Keratinocyte (primary cell): ENCODE data around the gene PTPRN2. TPM values are rescaled to one million over a fixed set of nuclear protein-coding genes. Genes with fewer than 3 reads are reported as not detected.

Experiments
- DNase-seq: peaks from one replicate; pipeline ENCODE4 v3.0.0-alpha.2; 2011; ENCODE audit warnings: low read depth, missing footprints, low spot score
- FAIRE-seq: peaks from 2 replicates; lab custom pipeline; 2011; peaks lifted over from hg19 to GRCh38; lab: Jason Lieb, UNC
- H2AFZ ChIP-seq: 2 replicates; pipeline ENCODE4 v1.6.0; 2012; ENCODE audit warnings: low read length, control low read depth, inconsistent platforms; ENCODE audit not compliant: control insufficient read depth
- H3K27ac ChIP-seq: 2 replicates; pipeline ENCODE4 v1.5.1; 2011; ENCODE audit warnings: low read length; ENCODE audit not compliant: control insufficient read depth, insufficient read depth
- H3K27me3 ChIP-seq: 3 replicates; pipeline ENCODE4 v1.6.0; 2011; ENCODE audit warnings: low read length; ENCODE audit not compliant: control insufficient read depth, insufficient read depth; ENCODE audit errors: extremely low read depth
- H3K36me3 ChIP-seq, 2 experiments: 2 replicates in 1 of 2; 3 replicates in 1 of 2; pipeline ENCODE4 v1.5.1; 2011; ENCODE audit warnings: low read length in 2 of 2, mild to moderate bottlenecking in 1 of 2; ENCODE audit not compliant: control insufficient read depth in 2 of 2, insufficient read depth in 2 of 2; ENCODE audit errors: extremely low read depth in 1 of 2
- H3K4me1 ChIP-seq: 3 replicates; pipeline ENCODE4 v1.5.1; 2011; ENCODE audit warnings: low read length; ENCODE audit not compliant: control insufficient read depth, insufficient read depth; ENCODE audit errors: extremely low read depth
- H3K4me2 ChIP-seq: 3 replicates; pipeline ENCODE4 v1.6.0; 2011; ENCODE audit warnings: low read depth, low read length; ENCODE audit not compliant: control insufficient read depth, insufficient read depth; ENCODE audit errors: extremely low read depth
- H3K4me3 ChIP-seq, 3 experiments: fragments of 200-600 bp in 1 of 3; sonication (generic) in 1 of 3; 2 replicates in 2 of 3; 3 replicates in 1 of 3; pipeline ENCODE4 v1.5.1; 2011 to 2016; ENCODE audit warnings: low read length in 3 of 3, mild to moderate bottlenecking in 3 of 3, control low read depth in 2 of 3, inconsistent platforms in 1 of 3, low read depth in 1 of 3, mixed read lengths in 1 of 3, mixed run types in 1 of 3, moderate library complexity in 1 of 3; ENCODE audit not compliant: control insufficient read depth in 2 of 3, insufficient read depth in 2 of 3; ENCODE audit errors: extremely low read depth in 1 of 3
- H3K79me2 ChIP-seq: 2 replicates; pipeline ENCODE4 v1.6.0; 2012; ENCODE audit warnings: low read length; ENCODE audit not compliant: control insufficient read depth, insufficient read depth
- H3K9ac ChIP-seq: 3 replicates; pipeline ENCODE4 v1.6.0; 2011; ENCODE audit warnings: low read length; ENCODE audit not compliant: control insufficient read depth, insufficient read depth; ENCODE audit errors: extremely low read depth
- H3K9me1 ChIP-seq: 3 replicates; pipeline ENCODE4 v1.6.0; 2011; ENCODE audit warnings: low read length; ENCODE audit not compliant: control insufficient read depth, insufficient read depth; ENCODE audit errors: extremely low read depth
- H3K9me3 ChIP-seq: 2 replicates; pipeline ENCODE4 v1.5.1; 2012; ENCODE audit warnings: low read depth, low read length; ENCODE audit not compliant: control insufficient read depth
- H4K20me1 ChIP-seq: 3 replicates; pipeline ENCODE4 v1.6.0; 2011; ENCODE audit warnings: low read length; ENCODE audit not compliant: control insufficient read depth, insufficient read depth; ENCODE audit errors: extremely low read depth
- EZH2 ChIP-seq: IDR thresholded peaks from one replicate; pipeline ENCODE4 v1.6.1; 2012; ENCODE audit warnings: inconsistent platforms, mild to moderate bottlenecking, low read length, moderate library complexity
- dilution Hi-C: fragments of 300-500 bp; cut with MboI; formaldehyde crosslinking; loops from one replicate; pipeline ENCODE4 v1.7.0; 2020; ENCODE audit warnings: low sequenced_read_pairs; ENCODE audit not compliant: extremely low pct_ligation_motif_present
- polyA plus RNA-seq, 5 experiments: library from polyadenylated mRNA; depleted of rRNA in 3 of 5; stranded (reverse) in 3 of 5; stranded (forward) in 1 of 5; unstranded in 1 of 5; fragments of >200 nt; gene quantifications; 1 replicate in 1 of 5; 2 replicates in 3 of 5; 3 replicates in 1 of 5; pipeline versions ENCODE4 v1.2.1 to v1.2.3, GENCODE V29; 2011 to 2012; ENCODE audit warnings: missing spikeins in 2 of 5, low read depth in 1 of 5, low replicate concordance in 1 of 5
- TF ChIP-seq, protein P1 (sequence below), 3 experiments: IDR thresholded peaks in 1 of 3; conservative IDR thresholded peaks in 1 of 3; optimal IDR thresholded peaks in 1 of 3; 2 replicates in 2 of 3; 3 replicates in 1 of 3; pipeline versions ENCODE3 to v1.5.1; 2011; ENCODE audit warnings: low read length in 3 of 3, mild to moderate bottlenecking in 3 of 3, moderate library complexity in 2 of 3, control low read depth in 1 of 3, inconsistent platforms in 1 of 3; ENCODE audit not compliant: insufficient read depth in 2 of 3; ENCODE audit errors: extremely low read depth in 1 of 3

Gene PTPRN2
- polyA plus RNA-seq, 1 donor (not counting 4 experiments of a cell fraction or from before 2014, with no cell fraction given) = not detected

DNA sequence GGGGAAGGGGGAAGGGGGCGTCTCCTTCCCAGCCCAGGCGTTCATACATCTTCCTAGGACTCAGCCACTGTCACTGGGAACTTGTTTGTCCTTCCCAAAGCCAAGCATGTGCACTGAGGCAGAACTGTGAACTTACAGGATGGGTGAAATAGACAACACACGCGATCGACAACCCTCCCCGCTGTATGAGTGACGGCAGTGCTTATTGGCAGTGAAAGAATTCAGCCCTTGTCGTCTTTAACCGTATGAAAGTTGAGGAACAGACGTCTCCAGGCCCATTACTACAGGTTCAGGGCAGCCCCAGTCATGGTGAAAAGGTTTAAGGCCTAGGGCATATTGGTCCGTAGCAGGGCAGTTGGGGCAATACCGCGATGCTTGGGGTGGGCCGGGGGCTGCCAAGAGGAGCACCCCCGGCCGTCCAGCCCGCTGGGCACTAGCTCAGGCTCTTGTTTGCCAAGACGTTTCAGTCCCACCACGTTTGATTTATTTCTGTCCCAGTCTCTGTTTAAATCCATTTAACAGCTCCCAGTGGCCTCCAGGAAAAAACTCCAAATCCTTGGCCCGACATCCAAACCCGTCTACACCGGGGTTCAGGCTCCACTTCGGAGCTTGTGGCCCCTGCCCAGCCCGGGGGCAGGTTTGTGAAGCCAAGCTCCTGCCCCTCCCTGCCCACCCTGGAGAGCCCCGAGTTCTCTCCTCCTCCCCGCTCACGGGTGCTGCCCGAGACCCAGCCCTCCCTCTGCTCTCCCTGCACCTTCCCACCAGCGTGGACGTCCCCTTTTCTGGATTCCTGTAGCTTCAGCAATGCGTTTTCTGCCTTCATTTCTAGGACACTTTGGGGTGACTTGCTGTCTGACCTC lies 1091.0 kb downstream of the PTPRN2 start:
- TF ChIP-seq, protein P1, sequence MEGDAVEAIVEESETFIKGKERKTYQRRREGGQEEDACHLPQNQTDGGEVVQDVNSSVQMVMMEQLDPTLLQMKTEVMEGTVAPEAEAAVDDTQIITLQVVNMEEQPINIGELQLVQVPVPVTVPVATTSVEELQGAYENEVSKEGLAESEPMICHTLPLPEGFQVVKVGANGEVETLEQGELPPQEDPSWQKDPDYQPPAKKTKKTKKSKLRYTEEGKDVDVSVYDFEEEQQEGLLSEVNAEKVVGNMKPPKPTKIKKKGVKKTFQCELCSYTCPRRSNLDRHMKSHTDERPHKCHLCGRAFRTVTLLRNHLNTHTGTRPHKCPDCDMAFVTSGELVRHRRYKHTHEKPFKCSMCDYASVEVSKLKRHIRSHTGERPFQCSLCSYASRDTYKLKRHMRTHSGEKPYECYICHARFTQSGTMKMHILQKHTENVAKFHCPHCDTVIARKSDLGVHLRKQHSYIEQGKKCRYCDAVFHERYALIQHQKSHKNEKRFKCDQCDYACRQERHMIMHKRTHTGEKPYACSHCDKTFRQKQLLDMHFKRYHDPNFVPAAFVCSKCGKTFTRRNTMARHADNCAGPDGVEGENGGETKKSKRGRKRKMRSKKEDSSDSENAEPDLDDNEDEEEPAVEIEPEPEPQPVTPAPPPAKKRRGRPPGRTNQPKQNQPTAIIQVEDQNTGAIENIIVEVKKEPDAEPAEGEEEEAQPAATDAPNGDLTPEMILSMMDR (optimal IDR thresholded peaks at IDR 0.05 in 1 of 3, IDR thresholded peaks at IDR 0.05 in 1 of 3, conservative IDR thresholded peaks at IDR 0.05 in 1 of 3; ENCODE audit: extremely low read depth in 1 of 3, insufficient read depth in 2 of 3, low read length in 3 of 3) = no peak
- TF ChIP-seq EZH2 = no peak
- no peak overlapping the region for H3K9ac ChIP-seq
- peaks cover 2% of the 10 kb centered on the region for H3K9me3 ChIP-seq
- dilution Hi-C loops = no loop called here
- H2AFZ ChIP-seq = no peak overlapping the region
- H3K4me2 ChIP-seq = no peak overlapping the region
- H3K9me1 ChIP-seq = no peaks in the 10 kb centered on the region
- no peak overlapping the region for H3K4me3 ChIP-seq
- H3K4me1 ChIP-seq = no peaks in the 10 kb centered on the region
- no peaks in the 10 kb centered on the region for H3K27me3 ChIP-seq
- H3K27ac ChIP-seq = no peak overlapping the region
- FAIRE-seq = no peak
- no peak for DNase-seq
- no peaks in the 10 kb centered on the region for H4K20me1 ChIP-seq
- H3K79me2 ChIP-seq = no peaks in the 10 kb centered on the region
- no peaks in the 10 kb centered on the region for H3K36me3 ChIP-seq

DNA sequence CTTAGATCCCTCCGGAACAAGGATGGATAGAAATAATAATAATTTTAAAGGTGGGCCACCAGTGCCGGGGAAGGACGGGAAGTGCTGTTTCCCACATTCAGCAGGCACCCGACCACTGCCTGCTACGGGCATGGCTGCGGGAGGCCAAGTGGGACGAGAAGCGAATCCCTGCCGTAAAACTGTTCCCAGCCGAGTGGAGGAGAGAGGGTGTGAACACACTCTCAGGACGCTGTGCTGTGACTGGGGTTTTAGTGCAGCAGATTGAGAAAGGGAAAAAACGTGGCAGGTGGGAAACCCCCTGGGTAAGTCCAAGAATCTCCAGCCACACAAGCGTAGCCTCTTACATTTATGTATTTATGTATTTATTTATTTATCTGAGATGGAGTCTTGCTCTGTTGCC lies 1092.0 kb downstream of the PTPRN2 start:
- DNase-seq (no peak), FAIRE-seq (no peak)
- Histone ChIP-seq H3K4me2 (no peak overlapping the region), H3K9me1 (no peaks in the 10 kb centered on the region), H3K4me3 (no peak overlapping the region), H3K36me3 (no peaks in the 10 kb centered on the region), H3K9ac (no peak overlapping the region), H3K27me3 (no peaks in the 10 kb centered on the region), H2AFZ (no peak overlapping the region), H3K27ac (no peak overlapping the region), H3K4me1 (no peaks in the 10 kb centered on the region), H4K20me1 (no peaks in the 10 kb centered on the region), H3K79me2 (no peaks in the 10 kb centered on the region), H3K9me3 (peaks cover 2% of the 10 kb centered on the region)
- dilution Hi-C loops = no loop called here
- TF ChIP-seq EZH2 = no peak
- TF ChIP-seq, protein P1 (optimal IDR thresholded peaks at IDR 0.05 in 1 of 3, IDR thresholded peaks at IDR 0.05 in 1 of 3, conservative IDR thresholded peaks at IDR 0.05 in 1 of 3; ENCODE audit: extremely low read depth in 1 of 3, insufficient read depth in 2 of 3, low read length in 3 of 3) = no peak
